ENCODE results near the gene DHX57. TPM values are rescaled to one million over a fixed set of nuclear protein-coding genes. Genes with fewer than 3 reads are reported as not detected.

DHX57 gene
- total and polyA plus RNA-seq, 2 experiments from 2014 or later, result 13.3 to 32.9 TPM

DNA sequence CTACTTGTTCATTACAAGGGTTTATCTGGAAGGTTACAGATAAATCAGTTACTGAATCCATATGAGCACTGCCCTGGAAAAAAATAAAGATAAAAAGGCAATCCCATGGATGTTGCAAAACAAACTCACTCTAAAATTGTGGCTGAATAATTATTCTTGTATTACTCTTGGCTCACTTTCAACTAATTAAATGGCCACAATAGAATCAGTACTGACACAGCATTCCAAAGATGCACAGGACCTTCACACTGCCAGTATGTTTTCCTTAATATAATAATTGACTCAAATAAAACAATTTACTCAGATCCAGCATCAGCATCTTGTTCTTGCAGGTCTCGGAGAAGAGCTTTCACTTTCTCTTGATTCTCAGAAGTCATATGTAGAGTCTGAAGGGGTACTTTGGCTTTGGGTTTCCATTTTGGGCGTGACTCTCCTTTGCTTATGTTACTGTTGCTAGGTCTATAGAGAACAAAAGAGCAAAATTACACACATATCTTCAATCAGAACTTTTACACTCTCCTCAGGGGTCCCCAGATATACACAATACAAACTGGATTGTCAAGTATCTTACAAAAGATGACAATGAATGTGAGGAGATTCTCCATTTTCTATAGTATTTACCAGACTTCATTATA lies 12.6 kb downstream of the DHX57 start (continued):
- TF ChIP-seq ZNF462 (CRISPR knock-in tag; IDR thresholded peaks at IDR 0.05) (no peak), CREB1 (CRISPR knock-in tag; IDR thresholded peaks at IDR 0.05; ENCODE audit: low read depth) (no peak), ZNF114 (CRISPR knock-in tag; IDR thresholded peaks at IDR 0.05) (no peak), POLR2AphosphoS5 (IDR thresholded peaks at IDR 0.05; ENCODE audit: low read depth) (no peak), CTCF (conservative IDR thresholded peaks at IDR 0.05; ENCODE audit: low read depth in 2 of 2) (no peak), EZH2 (IDR thresholded peaks at IDR 0.05; ENCODE audit: low read depth, unreplicated experiment) (no peak)
- TF ChIP-seq, protein P1, sequence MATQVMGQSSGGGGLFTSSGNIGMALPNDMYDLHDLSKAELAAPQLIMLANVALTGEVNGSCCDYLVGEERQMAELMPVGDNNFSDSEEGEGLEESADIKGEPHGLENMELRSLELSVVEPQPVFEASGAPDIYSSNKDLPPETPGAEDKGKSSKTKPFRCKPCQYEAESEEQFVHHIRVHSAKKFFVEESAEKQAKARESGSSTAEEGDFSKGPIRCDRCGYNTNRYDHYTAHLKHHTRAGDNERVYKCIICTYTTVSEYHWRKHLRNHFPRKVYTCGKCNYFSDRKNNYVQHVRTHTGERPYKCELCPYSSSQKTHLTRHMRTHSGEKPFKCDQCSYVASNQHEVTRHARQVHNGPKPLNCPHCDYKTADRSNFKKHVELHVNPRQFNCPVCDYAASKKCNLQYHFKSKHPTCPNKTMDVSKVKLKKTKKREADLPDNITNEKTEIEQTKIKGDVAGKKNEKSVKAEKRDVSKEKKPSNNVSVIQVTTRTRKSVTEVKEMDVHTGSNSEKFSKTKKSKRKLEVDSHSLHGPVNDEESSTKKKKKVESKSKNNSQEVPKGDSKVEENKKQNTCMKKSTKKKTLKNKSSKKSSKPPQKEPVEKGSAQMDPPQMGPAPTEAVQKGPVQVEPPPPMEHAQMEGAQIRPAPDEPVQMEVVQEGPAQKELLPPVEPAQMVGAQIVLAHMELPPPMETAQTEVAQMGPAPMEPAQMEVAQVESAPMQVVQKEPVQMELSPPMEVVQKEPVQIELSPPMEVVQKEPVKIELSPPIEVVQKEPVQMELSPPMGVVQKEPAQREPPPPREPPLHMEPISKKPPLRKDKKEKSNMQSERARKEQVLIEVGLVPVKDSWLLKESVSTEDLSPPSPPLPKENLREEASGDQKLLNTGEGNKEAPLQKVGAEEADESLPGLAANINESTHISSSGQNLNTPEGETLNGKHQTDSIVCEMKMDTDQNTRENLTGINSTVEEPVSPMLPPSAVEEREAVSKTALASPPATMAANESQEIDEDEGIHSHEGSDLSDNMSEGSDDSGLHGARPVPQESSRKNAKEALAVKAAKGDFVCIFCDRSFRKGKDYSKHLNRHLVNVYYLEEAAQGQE (IDR thresholded peaks at IDR 0.05; ENCODE audit: unreplicated experiment), result no peak

Data from GM23338 (cell line).